Lower leg skin (tissue), 4 donors: Measurements from ENCODE around the gene CAMTA1. TPM values are rescaled to one million over a fixed set of nuclear protein-coding genes. Genes with fewer than 3 reads are reported as not detected.

Experiments used
- DNase-seq, 2 donors: peaks; one replicate each; pipeline ENCODE4 v3.0.0-alpha.2; 2019; ENCODE audit warnings: low spot score in 2 of 2
- H3K4me3 ChIP-seq: fragments of 200-600 bp; sonication (generic); 2 replicates; pipeline ENCODE4 v1.5.1; 2017; ENCODE audit warnings: mild to moderate bottlenecking, low read depth; ENCODE audit not compliant: poor library complexity, severe bottlenecking
- POLR2A ChIP-seq, 2 donors: fragments of 450-650 bp; IDR thresholded peaks; one replicate each; pipeline ENCODE4 v1.6.1; 2016 to 2017; ENCODE audit warnings: antibody characterized with exemption in 2 of 2, mild to moderate bottlenecking in 1 of 2, moderate library complexity in 1 of 2
- WGBS, 2 donors: methylation state at CpG; one replicate each; pipeline ENCODE4 v1.1.5; 2018; 5-methylcytosine and 5-hydroxymethylcytosine counted together
- intact Hi-C: fragments of 100-400 bp; cut with DNase I; formaldehyde crosslinking; loops from one replicate; pipeline ENCODE4 v1.15.0; 2023; ENCODE audit warnings: low total_unique reads
- total RNA-seq, 4 donors: library from RNA; depleted of rRNA; stranded (reverse); fragments of >200 nt; gene quantifications; one replicate each; pipeline ENCODE4 v1.1.0, GENCODE V29; 2016
- TF ChIP-seq, protein P1 (sequence below), 3 donors: fragments of 450-650 bp; IDR thresholded peaks; one replicate each; pipeline ENCODE4 v1.5.1; 2016; ENCODE audit warnings: antibody characterized with exemption in 3 of 3, mild to moderate bottlenecking in 3 of 3, moderate library complexity in 2 of 3

CAMTA1 gene
- total RNA-seq, 4 donors from 2014 or later = 24.4 to 52.3 (median 32.9) TPM

DNA sequence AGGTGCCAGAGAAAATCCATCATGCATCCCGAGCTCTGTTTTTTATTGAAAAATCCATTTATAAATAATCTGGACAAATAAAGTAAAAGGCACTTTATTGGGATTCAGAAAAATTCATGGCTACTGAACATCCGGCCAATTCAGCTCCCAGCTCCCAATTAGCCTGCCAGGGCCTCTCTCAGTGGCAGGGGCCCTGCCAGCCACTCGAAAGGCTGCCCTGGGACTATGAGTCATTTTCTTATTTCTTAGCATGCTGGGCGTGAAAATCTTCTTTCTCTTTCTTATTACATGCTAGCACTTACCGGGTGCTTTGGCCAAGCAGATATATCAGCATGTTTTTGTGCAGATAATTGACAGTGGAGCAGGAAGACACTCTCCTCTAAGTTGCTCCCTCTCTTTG is 283.3 kb downstream of the CAMTA1 start:
- H3K4me3 ChIP-seq = no peak overlapping the region
- intact Hi-C loops = no loop called here
- 79% methylated on average over 5 of the region's 5 CpGs for WGBS, 2 donors
- no peak for DNase-seq
- TF ChIP-seq POLR2A (IDR thresholded peaks at IDR 0.05) = no peak
- TF ChIP-seq, protein P1, sequence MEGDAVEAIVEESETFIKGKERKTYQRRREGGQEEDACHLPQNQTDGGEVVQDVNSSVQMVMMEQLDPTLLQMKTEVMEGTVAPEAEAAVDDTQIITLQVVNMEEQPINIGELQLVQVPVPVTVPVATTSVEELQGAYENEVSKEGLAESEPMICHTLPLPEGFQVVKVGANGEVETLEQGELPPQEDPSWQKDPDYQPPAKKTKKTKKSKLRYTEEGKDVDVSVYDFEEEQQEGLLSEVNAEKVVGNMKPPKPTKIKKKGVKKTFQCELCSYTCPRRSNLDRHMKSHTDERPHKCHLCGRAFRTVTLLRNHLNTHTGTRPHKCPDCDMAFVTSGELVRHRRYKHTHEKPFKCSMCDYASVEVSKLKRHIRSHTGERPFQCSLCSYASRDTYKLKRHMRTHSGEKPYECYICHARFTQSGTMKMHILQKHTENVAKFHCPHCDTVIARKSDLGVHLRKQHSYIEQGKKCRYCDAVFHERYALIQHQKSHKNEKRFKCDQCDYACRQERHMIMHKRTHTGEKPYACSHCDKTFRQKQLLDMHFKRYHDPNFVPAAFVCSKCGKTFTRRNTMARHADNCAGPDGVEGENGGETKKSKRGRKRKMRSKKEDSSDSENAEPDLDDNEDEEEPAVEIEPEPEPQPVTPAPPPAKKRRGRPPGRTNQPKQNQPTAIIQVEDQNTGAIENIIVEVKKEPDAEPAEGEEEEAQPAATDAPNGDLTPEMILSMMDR (IDR thresholded peaks at IDR 0.05) = no peak

DNA sequence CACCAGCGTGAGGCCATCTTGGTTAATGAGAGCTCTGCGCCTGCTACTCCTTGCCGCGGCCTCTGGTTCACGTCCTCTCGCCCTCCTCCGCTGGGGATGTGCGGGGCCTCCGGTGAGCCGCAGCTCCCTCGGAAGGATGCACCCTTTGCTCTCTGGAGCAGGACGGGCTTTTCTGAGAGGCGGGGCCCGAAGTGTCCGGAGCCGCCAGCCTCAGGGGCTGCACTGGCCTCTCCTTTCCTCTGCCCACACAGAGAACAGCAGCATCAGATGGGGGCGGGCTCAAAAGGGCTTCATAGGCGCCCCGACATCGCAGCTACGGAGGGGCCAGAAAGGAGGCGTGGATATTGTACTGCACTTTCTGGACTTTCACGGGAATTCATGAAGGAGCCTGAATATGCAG is 284.7 kb downstream of the CAMTA1 start:
- 9 to 11% methylated on average over 15 to 23 of the region's 23 CpGs for WGBS, 2 donors
- TF ChIP-seq POLR2A (IDR thresholded peaks at IDR 0.05) = no peak
- TF ChIP-seq, protein P1 (IDR thresholded peaks at IDR 0.05) = no peak
- H3K4me3 ChIP-seq = peak overlapping the region; percentile 12
- intact Hi-C loops = no loop called here
- no peak for DNase-seq

DNA sequence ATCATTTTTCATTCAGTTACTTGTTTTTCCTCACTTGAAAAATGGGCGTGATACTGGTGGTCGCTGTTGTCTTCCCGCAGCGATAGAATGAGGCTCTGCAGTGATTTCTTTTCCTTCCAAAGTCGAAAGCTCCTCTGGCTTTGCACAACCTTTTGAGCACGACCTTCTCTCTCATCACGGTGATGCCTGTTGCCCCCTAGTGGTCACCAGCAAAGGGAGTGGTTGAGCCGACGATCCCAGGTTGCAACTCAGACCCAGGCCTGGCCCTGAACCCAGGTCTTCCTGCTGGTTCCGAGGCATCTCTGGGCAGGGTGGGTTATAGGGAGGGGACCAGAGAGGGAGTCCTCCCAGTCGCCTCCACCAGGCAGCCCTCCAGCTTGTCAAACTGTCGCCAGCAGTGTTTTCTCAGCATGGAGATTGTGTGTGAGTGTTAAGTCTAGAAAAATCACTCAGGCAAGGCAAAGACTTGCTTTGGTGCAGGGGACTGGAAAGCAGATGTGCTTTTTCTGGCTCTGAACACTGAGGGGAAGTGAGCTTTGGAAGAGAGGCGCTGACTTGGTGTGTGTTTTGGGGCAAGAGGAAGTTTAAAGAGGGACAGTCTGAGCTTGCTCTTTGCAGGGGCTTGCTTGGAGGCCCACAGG is 285.3 kb downstream of the CAMTA1 start:
- WGBS, 2 donors = 7 to 9% methylated on average over 13 of the region's 13 CpGs
- peak in 1 of 2 donors; percentile 47 for DNase-seq
- TF ChIP-seq POLR2A (IDR thresholded peaks at IDR 0.05) = no peak
- TF ChIP-seq, protein P1 (IDR thresholded peaks at IDR 0.05) = no peak
- intact Hi-C loops = no loop called here
- H3K4me3 ChIP-seq = no peak overlapping the region

DNA sequence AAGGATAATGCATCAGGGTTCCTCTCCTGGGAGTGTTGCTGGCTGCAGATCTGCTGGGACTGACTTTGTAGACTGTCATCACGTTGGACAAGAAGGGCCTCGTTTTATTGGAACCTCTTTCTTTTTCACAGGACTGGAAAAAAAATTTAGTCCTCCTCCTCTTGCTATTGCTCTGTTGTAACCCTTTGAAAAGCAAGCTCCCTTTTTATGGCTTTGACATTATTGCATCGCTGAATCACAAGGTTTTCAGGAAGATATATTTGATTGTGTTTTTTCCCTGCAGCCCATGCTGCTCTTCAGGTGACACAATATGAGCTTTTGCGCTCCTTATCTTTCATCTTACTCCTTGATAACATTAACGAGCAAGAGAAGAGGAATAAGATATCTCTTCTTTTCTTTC is 290.9 kb downstream of the CAMTA1 start:
- no peak for DNase-seq
- H3K4me3 ChIP-seq = no peak overlapping the region
- intact Hi-C loops = no loop called here
- 73 to 77% methylated on average over 5 of the region's 5 CpGs for WGBS, 2 donors
- TF ChIP-seq, protein P1 (IDR thresholded peaks at IDR 0.05) = no peak
- TF ChIP-seq POLR2A (IDR thresholded peaks at IDR 0.05) = no peak

DNA sequence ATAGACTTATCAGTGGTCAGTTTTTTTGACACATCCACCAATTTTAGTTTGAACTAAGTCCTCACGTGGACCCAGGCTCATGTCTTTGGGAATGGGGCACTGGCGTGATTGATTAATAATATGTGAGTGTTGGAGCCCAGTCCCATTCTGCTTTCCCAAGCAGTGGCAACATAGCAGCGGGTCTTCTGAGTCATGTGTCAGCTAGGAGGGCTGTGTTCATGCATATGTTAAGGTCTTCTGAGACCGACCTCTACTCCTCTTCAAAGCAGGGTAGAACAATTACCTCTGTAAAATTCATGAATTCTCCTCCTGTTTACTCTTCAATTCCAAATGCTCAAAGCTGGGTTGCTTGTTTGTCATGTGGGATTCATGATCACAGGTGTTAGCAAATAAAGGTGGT is 291.3 kb downstream of the CAMTA1 start:
- no peak for DNase-seq
- intact Hi-C loops = no loop called here
- H3K4me3 ChIP-seq = no peak overlapping the region
- 64 to 72% methylated on average over 4 of the region's 4 CpGs for WGBS, 2 donors
- TF ChIP-seq, protein P1 (IDR thresholded peaks at IDR 0.05) = no peak
- TF ChIP-seq POLR2A (IDR thresholded peaks at IDR 0.05) = no peak

DNA sequence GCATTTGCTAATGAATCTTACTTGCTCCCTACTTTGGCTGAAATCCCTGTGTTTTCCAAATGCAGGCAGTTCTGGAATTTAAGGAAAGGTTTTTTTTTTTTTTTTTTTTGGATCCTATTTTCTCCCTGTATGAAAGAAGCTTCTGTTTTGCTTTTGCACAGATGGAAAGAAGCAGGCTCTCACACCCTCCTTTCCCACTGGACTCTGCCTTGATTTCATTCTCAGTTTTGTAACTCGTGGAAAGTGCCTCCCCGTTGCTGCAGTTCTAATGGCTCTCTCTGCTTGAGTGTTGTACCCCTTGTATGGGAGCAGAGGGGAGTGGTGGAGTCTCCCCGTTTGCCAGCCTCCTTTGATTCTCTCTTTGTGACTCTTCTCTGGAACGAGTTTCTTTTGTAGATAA is 291.9 kb downstream of the CAMTA1 start:
- no peak for DNase-seq
- H3K4me3 ChIP-seq = no peak overlapping the region
- intact Hi-C loops = no loop called here
- 35 to 57% methylated on average over 4 of the region's 4 CpGs for WGBS, 2 donors
- TF ChIP-seq, protein P1 (IDR thresholded peaks at IDR 0.05) = no peak
- no peak for TF ChIP-seq POLR2A (IDR thresholded peaks at IDR 0.05)
